Astrocyte (in vitro differentiated cells and primary cell): ENCODE data around the gene PMM2. TPM values are rescaled to one million over a fixed set of nuclear protein-coding genes. Genes with fewer than 3 reads are reported as not detected.

ENCODE experiments used
- DNase-seq: peaks from one replicate; pipeline ENCODE4 v3.0.0-alpha.2; 2010; ENCODE audit warnings: low read depth
- FAIRE-seq: peaks from 2 replicates; lab custom pipeline; 2011; peaks lifted over from hg19 to GRCh38; lab: Jason Lieb, UNC
- H2AFZ ChIP-seq: 2 replicates; pipeline ENCODE4 v1.6.0; 2012; ENCODE audit warnings: low read depth, low read length, inconsistent platforms
- H3K27ac ChIP-seq: 2 replicates; pipeline ENCODE4 v1.5.1; 2011; ENCODE audit warnings: low read depth, low read length, inconsistent platforms
- H3K27me3 ChIP-seq: 2 replicates; pipeline ENCODE4 v1.6.0; 2011; ENCODE audit warnings: low read length, inconsistent platforms; ENCODE audit not compliant: insufficient read depth
- H3K36me3 ChIP-seq: 2 replicates; pipeline ENCODE4 v1.5.1; 2011; ENCODE audit warnings: low read length, inconsistent platforms; ENCODE audit not compliant: insufficient read depth
- H3K4me1 ChIP-seq: 2 replicates; pipeline ENCODE4 v1.5.1; 2011; ENCODE audit warnings: low read length, inconsistent platforms; ENCODE audit not compliant: insufficient read depth
- H3K4me2 ChIP-seq: 2 replicates; pipeline ENCODE4 v1.6.0; 2012; ENCODE audit warnings: low read length, inconsistent platforms
- H3K4me3 ChIP-seq: 2 replicates; pipeline ENCODE4 v1.5.1; 2011; ENCODE audit warnings: low read depth, mild to moderate bottlenecking, low read length, inconsistent platforms; ENCODE audit not compliant: insufficient read depth
- H3K79me2 ChIP-seq: 2 replicates; pipeline ENCODE4 v1.6.0; 2012; ENCODE audit warnings: mild to moderate bottlenecking, low read length, inconsistent platforms; ENCODE audit not compliant: insufficient read depth
- H3K9ac ChIP-seq: 2 replicates; pipeline ENCODE4 v1.6.0; 2012; ENCODE audit warnings: mild to moderate bottlenecking, low read length, inconsistent platforms
- H3K9me3 ChIP-seq: 2 replicates; pipeline ENCODE4 v1.5.1; 2012; ENCODE audit warnings: low read depth, mild to moderate bottlenecking, low read length, inconsistent platforms; ENCODE audit not compliant: insufficient read depth
- H4K20me1 ChIP-seq: 2 replicates; pipeline ENCODE4 v1.6.0; 2012; ENCODE audit warnings: low read length, inconsistent platforms; ENCODE audit not compliant: insufficient read depth
- H3K27ac Mint-ChIP-seq: one replicate; pipeline ENCODE4 v1.8.0; 2021; ENCODE audit warnings: mild to moderate bottlenecking, mixed read lengths; ENCODE audit not compliant: unreplicated experiment
- H3K27me3 Mint-ChIP-seq: one replicate; pipeline ENCODE4 v1.8.0; 2021; ENCODE audit warnings: low read depth, mixed read lengths; ENCODE audit not compliant: unreplicated experiment
- H3K36me3 Mint-ChIP-seq: one replicate; pipeline ENCODE4 v1.8.0; 2021; ENCODE audit warnings: low read depth, mixed read lengths; ENCODE audit not compliant: unreplicated experiment
- H3K4me1 Mint-ChIP-seq: one replicate; pipeline ENCODE4 v1.8.0; 2021; ENCODE audit warnings: low read depth, mixed read lengths; ENCODE audit not compliant: unreplicated experiment
- H3K4me3 Mint-ChIP-seq: one replicate; pipeline ENCODE4 v1.8.0; 2021; ENCODE audit warnings: mild to moderate bottlenecking, moderate library complexity, mixed read lengths; ENCODE audit not compliant: unreplicated experiment
- H3K9me3 Mint-ChIP-seq: one replicate; pipeline ENCODE4 v1.8.0; 2021; ENCODE audit warnings: mild to moderate bottlenecking, mixed read lengths; ENCODE audit not compliant: unreplicated experiment
- EZH2 ChIP-seq: IDR thresholded peaks from 2 replicates; pipeline ENCODE4 v1.6.1; 2012; ENCODE audit warnings: mild to moderate bottlenecking, low read length, inconsistent platforms; ENCODE audit not compliant: insufficient read depth
- total RNA-seq: library from RNA; stranded (reverse); gene quantifications from 2 replicates; pipeline ENCODE4 v1.2.1, GENCODE V29; 2021
- TF ChIP-seq, protein P1 (sequence below): IDR thresholded peaks from 2 replicates; pipeline ENCODE4 v1.5.1; 2011; ENCODE audit warnings: low read depth, mild to moderate bottlenecking, inconsistent platforms, low read length, moderate library complexity; ENCODE audit not compliant: insufficient read depth

The PMM2 gene
- total RNA-seq, 1 donor from 2014 or later = 57.8 TPM

GRCh38 chr16:8828541-8829165 is 31.0 kb downstream of the PMM2 start:
- peaks cover 58% of the 10 kb centered on the region for H4K20me1 ChIP-seq
- no peaks in the 10 kb centered on the region for H3K27me3 Mint-ChIP-seq
- FAIRE-seq (no peak), DNase-seq (no peak)
- H3K9me3 Mint-ChIP-seq = no peaks in the 10 kb centered on the region
- H3K9me3 ChIP-seq = no peaks in the 10 kb centered on the region
- H3K4me2 ChIP-seq = peak overlapping the region; percentile 23
- peak overlapping the region; percentile 0 for H3K9ac ChIP-seq
- H3K27ac Mint-ChIP-seq = peak overlapping the region; percentile 35
- no peak overlapping the region for H2AFZ ChIP-seq
- peaks cover 33% of the 10 kb centered on the region for H3K36me3 ChIP-seq
- peaks cover 43% of the 10 kb centered on the region for H3K79me2 ChIP-seq
- H3K27me3 ChIP-seq = no peaks in the 10 kb centered on the region
- peaks cover 17% of the 10 kb centered on the region for H3K4me1 Mint-ChIP-seq
- H3K4me3 Mint-ChIP-seq = peak overlapping the region; percentile 50
- peaks cover 23% of the 10 kb centered on the region for H3K36me3 Mint-ChIP-seq
- no peak overlapping the region for H3K4me3 ChIP-seq
- no peak for TF ChIP-seq EZH2
- TF ChIP-seq, protein P1, sequence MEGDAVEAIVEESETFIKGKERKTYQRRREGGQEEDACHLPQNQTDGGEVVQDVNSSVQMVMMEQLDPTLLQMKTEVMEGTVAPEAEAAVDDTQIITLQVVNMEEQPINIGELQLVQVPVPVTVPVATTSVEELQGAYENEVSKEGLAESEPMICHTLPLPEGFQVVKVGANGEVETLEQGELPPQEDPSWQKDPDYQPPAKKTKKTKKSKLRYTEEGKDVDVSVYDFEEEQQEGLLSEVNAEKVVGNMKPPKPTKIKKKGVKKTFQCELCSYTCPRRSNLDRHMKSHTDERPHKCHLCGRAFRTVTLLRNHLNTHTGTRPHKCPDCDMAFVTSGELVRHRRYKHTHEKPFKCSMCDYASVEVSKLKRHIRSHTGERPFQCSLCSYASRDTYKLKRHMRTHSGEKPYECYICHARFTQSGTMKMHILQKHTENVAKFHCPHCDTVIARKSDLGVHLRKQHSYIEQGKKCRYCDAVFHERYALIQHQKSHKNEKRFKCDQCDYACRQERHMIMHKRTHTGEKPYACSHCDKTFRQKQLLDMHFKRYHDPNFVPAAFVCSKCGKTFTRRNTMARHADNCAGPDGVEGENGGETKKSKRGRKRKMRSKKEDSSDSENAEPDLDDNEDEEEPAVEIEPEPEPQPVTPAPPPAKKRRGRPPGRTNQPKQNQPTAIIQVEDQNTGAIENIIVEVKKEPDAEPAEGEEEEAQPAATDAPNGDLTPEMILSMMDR = no peak
- peak overlapping the region; percentile 16 for H3K27ac ChIP-seq
- peaks cover 10% of the 10 kb centered on the region for H3K4me1 ChIP-seq

DNA sequence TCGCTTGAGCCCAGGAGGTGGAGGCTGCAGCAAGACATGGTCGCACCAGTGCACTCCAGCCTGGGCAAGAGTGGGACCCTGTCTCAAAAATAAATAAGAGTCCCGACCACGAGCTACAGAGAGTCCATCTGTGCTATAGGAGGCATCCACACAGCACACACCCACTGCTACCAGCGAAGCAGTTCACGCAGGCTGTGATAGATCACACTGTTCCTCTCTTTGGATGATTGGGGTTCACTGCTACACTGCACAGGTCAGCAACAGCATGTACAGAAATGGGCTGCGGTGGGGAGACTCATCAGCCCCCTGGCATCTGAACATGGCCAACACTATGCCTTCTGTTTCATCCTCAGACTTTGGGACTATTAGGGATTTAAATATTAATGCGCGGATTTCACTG is 33.8 kb downstream of the PMM2 start:
- FAIRE-seq (no peak), DNase-seq (no peak)
- no peak overlapping the region for H3K4me2 ChIP-seq
- H3K27ac ChIP-seq = no peak overlapping the region
- peaks cover 22% of the 10 kb centered on the region for H3K4me1 Mint-ChIP-seq
- H3K27ac Mint-ChIP-seq = no peak overlapping the region
- no peak for TF ChIP-seq EZH2
- H3K36me3 Mint-ChIP-seq = peaks cover 24% of the 10 kb centered on the region
- H3K79me2 ChIP-seq = peaks cover 54% of the 10 kb centered on the region
- no peak overlapping the region for H2AFZ ChIP-seq
- H3K9me3 Mint-ChIP-seq = no peaks in the 10 kb centered on the region
- H3K4me3 ChIP-seq = no peak overlapping the region
- no peaks in the 10 kb centered on the region for H3K27me3 Mint-ChIP-seq
- no peak overlapping the region for H3K9ac ChIP-seq
- H3K27me3 ChIP-seq = no peaks in the 10 kb centered on the region
- peaks cover 27% of the 10 kb centered on the region for H3K36me3 ChIP-seq
- no peak overlapping the region for H3K4me3 Mint-ChIP-seq
- no peaks in the 10 kb centered on the region for H3K9me3 ChIP-seq
- peaks cover 10% of the 10 kb centered on the region for H3K4me1 ChIP-seq
- peaks cover 61% of the 10 kb centered on the region for H4K20me1 ChIP-seq

DNA sequence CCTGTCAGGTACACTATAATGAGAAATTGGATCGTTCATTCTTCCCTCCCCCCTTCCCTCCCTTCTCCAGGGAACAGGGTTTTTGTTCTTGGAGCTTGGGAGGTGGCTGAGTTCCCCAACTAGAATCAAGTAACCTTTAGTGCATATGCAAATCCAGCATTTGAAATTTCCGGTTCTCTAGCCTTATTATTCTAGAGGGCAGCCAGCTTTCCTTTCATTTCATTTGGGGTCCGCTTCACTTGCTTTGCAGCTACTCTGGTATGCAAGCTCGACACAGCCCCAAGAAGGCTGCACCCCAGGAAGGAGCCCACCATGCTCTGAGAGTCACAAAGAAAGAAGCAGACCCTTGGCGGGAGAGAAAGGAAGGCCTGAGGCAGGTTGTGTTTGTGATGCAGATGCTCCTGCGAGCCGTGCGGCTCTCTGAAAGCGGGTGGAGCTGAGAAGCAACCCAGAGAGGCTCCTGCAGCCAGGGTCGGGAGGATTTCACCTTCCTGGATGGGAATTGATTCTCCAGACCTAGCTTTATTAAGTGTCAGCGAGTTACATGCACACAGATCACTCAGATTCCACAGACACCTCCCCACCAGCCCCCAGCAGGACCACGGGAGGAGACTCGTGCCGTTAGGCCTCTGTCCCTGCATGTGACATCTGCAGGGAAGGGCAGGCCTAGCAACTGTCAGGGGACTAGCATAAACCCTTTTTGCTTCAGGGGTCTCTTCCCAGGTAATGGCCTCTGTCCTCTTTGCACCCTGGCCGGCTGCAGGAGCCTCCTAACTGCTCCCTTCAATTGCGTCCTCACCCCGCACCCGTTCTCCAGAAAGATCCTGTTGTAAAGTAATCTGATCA is 34.5 kb downstream of the PMM2 start:
- H3K4me1 ChIP-seq = peaks cover 10% of the 10 kb centered on the region
- H3K36me3 ChIP-seq = peaks cover 27% of the 10 kb centered on the region
- no peak overlapping the region for H3K9ac ChIP-seq
- H3K27ac Mint-ChIP-seq = no peak overlapping the region
- H2AFZ ChIP-seq = no peak overlapping the region
- peaks cover 54% of the 10 kb centered on the region for H3K79me2 ChIP-seq
- no peaks in the 10 kb centered on the region for H3K9me3 Mint-ChIP-seq
- no peaks in the 10 kb centered on the region for H3K27me3 Mint-ChIP-seq
- peaks cover 22% of the 10 kb centered on the region for H3K4me1 Mint-ChIP-seq
- FAIRE-seq = no peak
- peaks cover 58% of the 10 kb centered on the region for H4K20me1 ChIP-seq
- no peak overlapping the region for H3K27ac ChIP-seq
- H3K9me3 ChIP-seq = no peaks in the 10 kb centered on the region
- H3K4me2 ChIP-seq = no peak overlapping the region
- H3K4me3 Mint-ChIP-seq = no peak overlapping the region
- no peak for DNase-seq
- peaks cover 24% of the 10 kb centered on the region for H3K36me3 Mint-ChIP-seq
- TF ChIP-seq, protein P1 = no peak
- TF ChIP-seq EZH2 = no peak
- H3K4me3 ChIP-seq = no peak overlapping the region
- H3K27me3 ChIP-seq = no peaks in the 10 kb centered on the region
